Endothelial cell of umbilical vein (primary cell): ENCODE measurements around the gene PRKAG2. TPM values are rescaled to one million over a fixed set of nuclear protein-coding genes. Genes with fewer than 3 reads are reported as not detected.

ENCODE experiments used
- BruUV-seq: library from RNA; stranded (reverse); fragments of 400-500 nt; replicated peaks from 2 replicates; lab custom pipeline; 2021; lab: Mats Ljungman, UMichigan
- CTCF ChIA-PET: fragments of 300-600, 350-600 bp; sonication (Branson Sonifier 250); formaldehyde crosslinking; loops from one replicate; lab custom pipeline; 2021; ENCODE audit warnings: antibody characterized with exemption, inconsistent platforms; lab: Charles Lee
- POLR2A ChIA-PET: fragments of 300-600, 350-600 bp; sonication (Branson Sonifier 250); formaldehyde crosslinking; loops from one replicate; lab custom pipeline; 2021; ENCODE audit warnings: antibody characterized with exemption, inconsistent platforms; lab: Charles Lee
- DNase-seq: peaks from one replicate; pipeline ENCODE4 v3.0.0-alpha.2; 2011; ENCODE audit warnings: low read depth, low spot score
- FAIRE-seq: peaks from 2 replicates; lab custom pipeline; 2011; peaks lifted over from hg19 to GRCh38; lab: Jason Lieb, UNC
- H2AFZ ChIP-seq: 2 replicates; pipeline ENCODE4 v1.6.0; 2012; ENCODE audit warnings: low read depth, low read length, control low read depth, inconsistent platforms
- H3K27ac ChIP-seq: 2 replicates; pipeline ENCODE4 v1.5.1; 2011; ENCODE audit warnings: low read depth, mild to moderate bottlenecking, control low read depth, low read length, moderate library complexity; ENCODE audit not compliant: insufficient read depth
- H3K27me3 ChIP-seq, 2 experiments: 2 replicates each; pipeline versions ENCODE4 v1.6.0 to v1.6.1; 2011; ENCODE audit warnings: low read length in 2 of 2, mixed read lengths in 1 of 2; ENCODE audit not compliant: control insufficient read depth in 2 of 2, insufficient read depth in 2 of 2
- H3K36me3 ChIP-seq, 2 experiments: 2 replicates in 1 of 2; 3 replicates in 1 of 2; pipeline ENCODE4 v1.5.1; 2011; ENCODE audit warnings: low read length in 2 of 2, mild to moderate bottlenecking in 1 of 2, moderate library complexity in 1 of 2; ENCODE audit not compliant: control insufficient read depth in 2 of 2, insufficient read depth in 2 of 2; ENCODE audit errors: extremely low read depth in 1 of 2
- H3K4me1 ChIP-seq: 3 replicates; pipeline ENCODE4 v1.5.1; 2011; ENCODE audit warnings: mild to moderate bottlenecking, low read length; ENCODE audit not compliant: control insufficient read depth, insufficient read depth; ENCODE audit errors: extremely low read depth
- H3K4me2 ChIP-seq: 2 replicates; pipeline ENCODE4 v1.6.1; 2011; ENCODE audit warnings: low read length, control low read depth, mixed read lengths; ENCODE audit not compliant: insufficient read depth
- H3K4me3 ChIP-seq, 3 experiments: fragments of 200-600 bp in 1 of 3; sonication (generic), shearing (Covaris generic) in 1 of 3; replicated peaks in 1 of 3; 2 replicates each; pipeline ENCODE4 v1.5.1; 2011 to 2016; ENCODE audit warnings: control low read depth in 3 of 3, low read length in 3 of 3, mild to moderate bottlenecking in 2 of 3, inconsistent platforms in 1 of 3, low read depth in 1 of 3, moderate library complexity in 1 of 3; ENCODE audit not compliant: insufficient read depth in 1 of 3
- H3K79me2 ChIP-seq: 2 replicates; pipeline ENCODE4 v1.6.0; 2012; ENCODE audit warnings: low read length, inconsistent platforms; ENCODE audit not compliant: control insufficient read depth, insufficient read depth
- H3K9ac ChIP-seq: replicated peaks from 2 replicates; pipeline ENCODE3; 2011; ENCODE audit warnings: low read length, control low read depth; ENCODE audit not compliant: insufficient read depth; ENCODE audit errors: extremely low read depth
- H3K9me1 ChIP-seq: replicated peaks from 3 replicates; pipeline ENCODE4 v1.6.0; 2011; ENCODE audit warnings: mild to moderate bottlenecking, low read length; ENCODE audit not compliant: control insufficient read depth, insufficient read depth; ENCODE audit errors: extremely low read depth
- H3K9me3 ChIP-seq: replicated peaks from 2 replicates; pipeline ENCODE4 v1.5.1; 2012; ENCODE audit warnings: low read length, inconsistent platforms; ENCODE audit not compliant: control insufficient read depth, insufficient read depth
- H4K20me1 ChIP-seq: replicated peaks from 2 replicates; pipeline ENCODE3; 2011; ENCODE audit warnings: mild to moderate bottlenecking, low read length; ENCODE audit not compliant: control insufficient read depth, insufficient read depth; ENCODE audit errors: extremely low read depth
- EZH2 ChIP-seq: IDR thresholded peaks from 2 replicates; pipeline ENCODE4 v1.6.1; 2012; ENCODE audit warnings: borderline replicate concordance, low read depth, mild to moderate bottlenecking, moderate library complexity, low read length, inconsistent platforms; ENCODE audit not compliant: severe bottlenecking
- FOS ChIP-seq: IDR thresholded peaks from 2 replicates; pipeline ENCODE4 v1.6.1; 2011; ENCODE audit warnings: mild to moderate bottlenecking, low read length, moderate library complexity, borderline replicate concordance; ENCODE audit not compliant: insufficient read depth
- GATA2 ChIP-seq: IDR thresholded peaks from 2 replicates; pipeline ENCODE4 v1.7.0; 2011; ENCODE audit warnings: low read depth, mild to moderate bottlenecking, moderate library complexity, mixed read lengths, low read length; ENCODE audit not compliant: insufficient read length, insufficient read depth
- JUN ChIP-seq: IDR thresholded peaks from 2 replicates; pipeline ENCODE4 v1.6.1; 2011; ENCODE audit warnings: borderline replicate concordance, low read depth; ENCODE audit not compliant: insufficient read length, insufficient read depth
- MYC ChIP-seq: IDR thresholded peaks from one replicate; pipeline ENCODE4 v1.6.1; 2011; ENCODE audit warnings: mild to moderate bottlenecking, low read depth, low read length
- POLR2A ChIP-seq: IDR thresholded peaks from 2 replicates; pipeline ENCODE4 v1.6.1; 2012; ENCODE audit warnings: low read depth, mild to moderate bottlenecking, control low read depth, low read length
- POLR2AphosphoS5 ChIP-seq: IDR thresholded peaks from 2 replicates; pipeline ENCODE4 v1.6.1; 2012; ENCODE audit warnings: low read depth, mild to moderate bottlenecking, control low read depth, low read length, moderate library complexity; ENCODE audit not compliant: insufficient read depth
- dilution Hi-C: fragments of 300-500 bp; cut with MboI; formaldehyde crosslinking; loops from one replicate; pipeline ENCODE4 v1.15.0; 2019; ENCODE audit warnings: low sequenced_read_pairs; ENCODE audit not compliant: extremely low pct_ligation_motif_present
- intact Hi-C: fragments of 100-400 bp; cut with micrococcal nuclease; formaldehyde crosslinking; loops from one replicate; pipeline ENCODE4 v1.10.0; 2022
- polyA plus RNA-seq, 4 experiments: library from polyadenylated mRNA; depleted of rRNA in 3 of 4; stranded (reverse) in 3 of 4; unstranded in 1 of 4; fragments of >200 nt; gene quantifications; 2 replicates each; pipeline versions ENCODE4 v1.2.1 to v1.2.3, GENCODE V29; 2011 to 2012; ENCODE audit warnings: missing spikeins in 1 of 4
- total RNA-seq: library from RNA; stranded (reverse); gene quantifications from 2 replicates; pipeline ENCODE4 v1.2.3, GENCODE V29; 2021
- TF ChIP-seq, protein P1 (sequence below), 2 donors: IDR thresholded peaks; 1 replicate in 1 of 2; 2 replicates in 1 of 2; pipeline ENCODE4 v1.5.1; 2011; ENCODE audit warnings: low read length in 2 of 2, mild to moderate bottlenecking in 2 of 2, moderate library complexity in 2 of 2, control low read depth in 1 of 2, inconsistent platforms in 1 of 2, low read depth in 1 of 2; ENCODE audit not compliant: insufficient read depth in 1 of 2; ENCODE audit errors: extremely low read depth in 1 of 2
- TF ChIP-seq, protein P2 (sequence below): IDR thresholded peaks from 2 replicates; pipeline ENCODE4 v1.6.1; 2011; ENCODE audit not compliant: insufficient read depth, insufficient read length

Gene PRKAG2
- total and polyA plus RNA-seq, 2 donors (not counting 3 experiments of a cell fraction or from before 2014, with no cell fraction given), result 19.3 to 51.5 TPM

DNA sequence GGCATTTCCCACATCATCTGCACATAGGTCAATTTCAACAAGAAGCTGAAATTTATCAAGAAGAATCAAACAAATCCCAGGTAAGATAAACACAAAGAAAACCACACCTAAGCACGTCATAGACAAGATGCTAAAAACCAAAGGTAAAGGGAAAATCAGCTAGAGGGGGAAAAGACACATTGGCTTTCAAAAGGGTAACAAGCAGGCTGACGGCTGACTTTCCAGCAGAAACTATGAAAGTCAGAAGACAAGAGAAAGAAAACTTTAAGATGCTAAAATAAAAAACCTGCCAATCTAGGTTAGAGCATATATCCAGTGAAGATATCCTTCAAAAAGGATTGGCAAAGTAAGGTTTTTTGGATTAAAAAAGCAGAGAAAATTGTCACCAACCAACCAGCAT is 297.3 kb downstream of the PRKAG2 start:
- ChIA-PET POLR2A (no interaction called here), CTCF (no interaction called here)
- H3K79me2 ChIP-seq, result peaks cover 18% of the 10 kb centered on the region
- H4K20me1 ChIP-seq, result no peaks in the 10 kb centered on the region
- H3K27me3 ChIP-seq, result no peaks in the 10 kb centered on the region
- TF ChIP-seq EZH2 (no peak), POLR2AphosphoS5 (no peak)
- H2AFZ ChIP-seq, result no peak overlapping the region
- no peaks in the 10 kb centered on the region for H3K4me1 ChIP-seq
- H3K36me3 ChIP-seq, result no peaks in the 10 kb centered on the region
- no peak overlapping the region for H3K4me3 ChIP-seq
- no peak for DNase-seq
- H3K9me1 ChIP-seq, result no peaks in the 10 kb centered on the region
- intact Hi-C loops (no loop called here), dilution Hi-C loops (no loop called here)
- FAIRE-seq, result no peak
- no peaks in the 10 kb centered on the region for H3K9me3 ChIP-seq
- no peak overlapping the region for H3K9ac ChIP-seq
- H3K27ac ChIP-seq, result no peak overlapping the region
- no TSS peak for BruUV-seq
- H3K4me2 ChIP-seq, result no peak overlapping the region

DNA sequence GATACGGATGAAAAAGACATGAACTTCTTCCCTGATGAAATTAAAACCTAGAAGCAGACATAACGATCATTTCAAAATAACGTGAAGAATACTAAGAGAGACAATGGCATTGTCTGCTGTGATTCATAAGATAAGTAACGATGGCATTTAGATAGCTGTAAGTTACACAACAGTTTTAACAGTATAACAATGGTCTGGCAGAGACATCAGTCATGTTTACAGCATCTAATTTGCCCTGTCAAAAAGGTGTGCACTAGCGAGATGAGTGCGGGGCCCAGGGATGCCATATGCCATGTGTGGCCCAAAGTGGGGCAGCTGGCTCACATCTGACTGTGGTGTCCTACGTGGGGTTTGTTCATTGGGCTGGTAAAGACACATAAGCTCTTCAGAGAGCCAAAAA is 301.5 kb downstream of the PRKAG2 start:
- H3K4me3 ChIP-seq, result no peak overlapping the region
- no peaks in the 10 kb centered on the region for H3K9me3 ChIP-seq
- H3K79me2 ChIP-seq, result peaks cover 13% of the 10 kb centered on the region
- H3K36me3 ChIP-seq, result no peaks in the 10 kb centered on the region
- H3K27me3 ChIP-seq, result no peaks in the 10 kb centered on the region
- FAIRE-seq (no peak), DNase-seq (no peak)
- H3K9me1 ChIP-seq, result no peaks in the 10 kb centered on the region
- no peaks in the 10 kb centered on the region for H4K20me1 ChIP-seq
- BruUV-seq, result no TSS peak
- H3K9ac ChIP-seq, result no peak overlapping the region
- H3K4me1 ChIP-seq, result no peaks in the 10 kb centered on the region
- H3K27ac ChIP-seq, result no peak overlapping the region
- POLR2A ChIA-PET, result no interaction called here
- dilution Hi-C loops, result no loop called here
- H3K4me2 ChIP-seq, result no peak overlapping the region
- TF ChIP-seq EZH2 (no peak), JUN (no peak), POLR2AphosphoS5 (no peak), FOS (no peak), POLR2A (no peak), MYC (no peak), GATA2 (no peak)
- TF ChIP-seq, protein P1, sequence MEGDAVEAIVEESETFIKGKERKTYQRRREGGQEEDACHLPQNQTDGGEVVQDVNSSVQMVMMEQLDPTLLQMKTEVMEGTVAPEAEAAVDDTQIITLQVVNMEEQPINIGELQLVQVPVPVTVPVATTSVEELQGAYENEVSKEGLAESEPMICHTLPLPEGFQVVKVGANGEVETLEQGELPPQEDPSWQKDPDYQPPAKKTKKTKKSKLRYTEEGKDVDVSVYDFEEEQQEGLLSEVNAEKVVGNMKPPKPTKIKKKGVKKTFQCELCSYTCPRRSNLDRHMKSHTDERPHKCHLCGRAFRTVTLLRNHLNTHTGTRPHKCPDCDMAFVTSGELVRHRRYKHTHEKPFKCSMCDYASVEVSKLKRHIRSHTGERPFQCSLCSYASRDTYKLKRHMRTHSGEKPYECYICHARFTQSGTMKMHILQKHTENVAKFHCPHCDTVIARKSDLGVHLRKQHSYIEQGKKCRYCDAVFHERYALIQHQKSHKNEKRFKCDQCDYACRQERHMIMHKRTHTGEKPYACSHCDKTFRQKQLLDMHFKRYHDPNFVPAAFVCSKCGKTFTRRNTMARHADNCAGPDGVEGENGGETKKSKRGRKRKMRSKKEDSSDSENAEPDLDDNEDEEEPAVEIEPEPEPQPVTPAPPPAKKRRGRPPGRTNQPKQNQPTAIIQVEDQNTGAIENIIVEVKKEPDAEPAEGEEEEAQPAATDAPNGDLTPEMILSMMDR (IDR thresholded peaks at IDR 0.05; ENCODE audit: extremely low read depth in 1 of 2, insufficient read depth in 1 of 2, low read depth in 1 of 2, low read length in 2 of 2), result no peak
- TF ChIP-seq, protein P2, sequence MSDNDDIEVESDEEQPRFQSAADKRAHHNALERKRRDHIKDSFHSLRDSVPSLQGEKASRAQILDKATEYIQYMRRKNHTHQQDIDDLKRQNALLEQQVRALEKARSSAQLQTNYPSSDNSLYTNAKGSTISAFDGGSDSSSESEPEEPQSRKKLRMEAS, result no peak
- no peak overlapping the region for H2AFZ ChIP-seq
- CTCF ChIA-PET, result interaction anchor here (0.8 to 1.7 kb wide), 3 partner anchors 19 to 184 kb away, joined by 3 to 8 read pairs (median 7); no protein-coding TSS in a partner anchor
- intact Hi-C loops, result no loop called here
